Activated CD4-positive, alpha-beta T cell treated with anti-CD3 and anti-CD28 coated beads, Interleukin-2, amount 50 U/mL, for 4 hours (primary cell): ENCODE measurements around the gene ARID5B.
"Not testable (repeated sequence)": the region's sequence is repeated elsewhere in the genome, so short reads cannot be mapped to it uniquely, and the experiment has no call there.

Source experiments
- DNase-seq, 2 experiments: peaks; one replicate each; pipeline ENCODE4 v3.0.0-alpha.2; 2020

The ARID5B gene

GRCh38 chr10:62017491-62017870, 116.0 kb downstream of the ARID5B start:
- DNase-seq = no peak

- no peak for DNase-seq
Measured at GRCh38 chr10:62018131-62018911, 116.8 kb downstream of the ARID5B start.

- DNase-seq = no peak
Measured at GRCh38 chr10:62019013-62019684, 117.7 kb downstream of the ARID5B start.

- no peak for DNase-seq
Measured at GRCh38 chr10:62019685-62020359, 118.3 kb downstream of the ARID5B start.

DNA sequence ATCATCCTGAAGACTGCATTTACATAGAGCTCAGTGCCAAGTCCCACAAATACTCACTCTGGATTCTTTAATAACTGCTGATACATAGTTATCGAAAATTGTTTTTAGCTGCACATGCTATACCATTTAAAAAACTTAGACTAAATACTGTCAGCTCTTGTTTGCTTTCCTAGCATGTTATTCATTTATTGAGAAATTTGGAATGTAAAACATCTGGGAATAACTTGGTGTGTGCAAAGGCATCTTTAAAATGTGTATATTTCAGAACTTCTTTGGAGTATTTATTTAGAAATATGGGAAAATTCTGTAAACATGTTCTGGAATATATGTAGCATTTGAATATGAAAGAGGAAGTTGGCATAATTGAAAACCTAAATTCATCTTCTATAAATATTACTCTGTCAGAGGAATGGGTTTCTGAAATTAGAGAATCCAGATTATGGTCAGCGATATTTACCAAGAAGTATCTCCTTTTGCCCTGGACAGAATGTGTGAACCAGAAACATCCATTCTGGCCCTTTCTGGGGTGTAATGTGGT, 119.7 kb downstream of the ARID5B start:
- DNase-seq = no peak

DNA sequence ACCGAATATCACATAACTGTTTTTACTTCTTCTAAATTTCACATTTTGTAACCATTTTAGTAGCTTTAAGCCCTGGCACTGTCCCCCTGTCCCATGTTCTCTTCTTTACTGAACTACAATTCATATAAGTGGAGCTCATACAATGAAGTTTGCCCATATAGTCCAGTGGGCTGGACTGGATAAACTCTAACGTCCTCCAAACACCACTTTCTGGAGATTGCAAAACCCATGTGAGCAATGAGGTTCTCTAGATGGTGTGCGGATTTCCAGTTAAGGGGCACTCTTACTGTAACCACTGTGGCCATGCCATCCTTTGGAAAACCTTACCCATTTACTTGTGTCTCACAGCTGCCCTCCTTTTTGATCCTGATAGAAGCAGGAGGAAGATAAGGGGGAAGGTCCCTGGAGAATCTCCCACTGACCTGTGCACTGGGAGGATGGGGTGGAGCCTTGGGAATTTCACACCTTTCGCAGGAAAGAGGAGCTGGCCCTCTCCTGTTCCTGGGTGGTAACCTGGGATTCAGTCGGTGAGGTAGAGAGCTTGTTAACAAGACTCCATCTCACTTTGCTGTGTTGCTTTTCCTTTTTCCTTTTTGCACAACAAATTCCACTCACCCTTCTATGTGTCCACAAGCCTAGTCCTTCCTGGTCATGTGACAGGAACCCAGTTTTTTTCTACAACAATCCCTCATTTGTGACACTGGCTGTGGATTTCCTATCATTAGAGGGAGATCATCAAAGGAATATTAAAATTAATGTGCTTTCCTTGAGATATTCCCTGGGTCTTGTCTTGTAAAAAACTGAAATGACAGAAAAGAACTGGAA, 120.7 kb downstream of the ARID5B start:
- no peak for DNase-seq

DNA sequence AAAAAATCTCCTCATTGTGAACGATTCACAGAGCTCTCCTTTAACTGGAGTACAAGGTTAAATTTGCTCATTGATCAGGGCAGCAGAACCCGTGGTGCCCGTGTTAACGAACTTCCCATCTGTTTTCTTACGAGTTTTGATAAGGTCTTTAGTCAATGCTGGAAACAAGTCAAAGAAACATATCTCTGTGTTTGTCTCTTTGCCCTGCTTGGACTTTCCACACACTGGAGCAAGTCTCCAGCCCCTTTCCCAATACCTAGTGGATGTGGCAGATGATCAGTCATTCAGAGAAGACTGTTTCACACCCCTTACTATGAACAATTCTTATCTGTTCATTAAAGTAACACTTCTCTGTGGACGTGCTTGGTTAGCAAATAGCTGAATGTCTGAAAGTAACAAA, 121.3 kb downstream of the ARID5B start:
- DNase-seq = no peak

- DNase-seq = no peak
Measured at GRCh38 chr10:62023329-62023728, 121.8 kb downstream of the ARID5B start.

- no peak for DNase-seq
Measured at GRCh38 chr10:62024026-62024701, 122.7 kb downstream of the ARID5B start.

DNA sequence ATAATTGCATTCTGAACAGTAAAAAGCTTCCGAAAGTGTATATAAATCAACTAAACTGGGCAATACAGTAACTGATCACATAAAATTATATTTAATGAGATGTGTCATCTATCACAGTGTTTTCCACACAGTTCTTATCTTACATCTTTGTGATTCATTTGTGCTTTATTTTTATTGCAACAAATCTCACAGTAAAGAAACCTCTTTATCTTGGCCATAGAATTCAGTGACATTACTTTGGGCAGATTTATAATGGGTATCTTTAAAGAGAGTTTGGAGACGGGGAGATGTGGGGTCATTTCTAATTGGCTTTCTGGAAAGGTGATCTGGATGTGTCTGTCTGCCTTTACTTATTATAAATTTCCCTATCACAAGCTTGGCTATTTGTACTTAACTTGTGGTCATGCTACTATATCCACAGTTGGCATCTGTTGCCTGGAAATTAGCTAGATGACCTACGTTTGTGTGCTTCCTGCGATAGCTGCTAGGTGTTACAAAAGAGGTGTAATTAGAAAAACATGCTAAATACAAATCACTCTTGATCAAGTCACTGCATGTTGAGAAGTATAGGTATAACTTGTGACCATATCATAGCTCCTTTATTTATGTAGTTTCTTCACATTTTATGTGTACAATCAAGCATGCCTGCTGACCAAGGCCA, 123.8 kb downstream of the ARID5B start:
- DNase-seq = no peak

- no peak for DNase-seq
Measured at GRCh38 chr10:62025901-62026879, 124.7 kb downstream of the ARID5B start.

GRCh38 chr10:62027841-62028501, 126.5 kb downstream of the ARID5B start:
- no peak for DNase-seq

- DNase-seq = not testable (repeated sequence)
Measured at GRCh38 chr10:62028502-62028842, 127.0 kb downstream of the ARID5B start.

GRCh38 chr10:62029401-62029800, 127.9 kb downstream of the ARID5B start:
- DNase-seq = no peak

GRCh38 chr10:62031507-62031906, 130.0 kb downstream of the ARID5B start:
- no peak for DNase-seq

GRCh38 chr10:62033125-62033524, 131.6 kb downstream of the ARID5B start:
- no peak for DNase-seq

DNA sequence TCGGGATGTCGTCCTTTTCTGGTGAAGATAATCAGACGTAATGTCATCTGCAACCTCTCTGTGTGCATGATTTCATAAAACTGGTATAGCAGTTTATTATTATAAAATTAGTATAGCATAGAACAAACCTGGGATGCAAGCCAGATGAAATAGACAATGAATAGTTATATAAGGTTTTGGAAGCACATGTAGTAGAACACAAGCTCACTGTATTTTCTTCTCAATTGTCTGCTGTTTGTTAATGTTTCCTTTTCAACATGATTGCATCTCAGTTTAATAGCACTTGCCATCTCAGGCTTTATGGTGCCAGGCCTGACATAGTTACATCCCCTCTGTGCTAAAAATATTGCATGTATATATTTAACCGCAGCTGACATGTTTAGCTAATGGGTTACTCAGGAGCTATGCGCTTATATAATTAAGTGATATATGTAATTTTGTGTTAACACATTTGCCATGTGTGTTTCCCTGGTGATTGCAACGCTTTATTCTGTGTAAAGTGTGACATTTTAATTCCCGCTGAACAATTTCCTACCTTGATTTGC, 132.7 kb downstream of the ARID5B start:
- DNase-seq = no peak

GRCh38 chr10:62036186-62037081, 134.9 kb downstream of the ARID5B start:
- no peak for DNase-seq
